GM19099 (cell line): ENCODE measurements around the gene CDKN1A.

Source experiments
- POLR2A ChIP-seq: IDR thresholded peaks from 3 replicates; pipeline ENCODE4 v1.6.1; 2011; ENCODE audit warnings: low read depth; ENCODE audit not compliant: insufficient read length; ENCODE audit errors: extremely low read depth

Gene CDKN1A

GRCh38 chr6:36678488-36679042 is at the start of gene CDKN1A:
Gene CDKN1A (plus strand): TSS chr6:36678714. CDS start chr6:36684102, 5,388 bp downstream.
- TF ChIP-seq POLR2A, result peak; percentile 100

- TF ChIP-seq POLR2A, result no peak
Measured at GRCh38 chr6:36629784-36630183, 48.7 kb upstream of the CDKN1A start.

- TF ChIP-seq POLR2A, result no peak
Measured at GRCh38 chr6:36631326-36632011, 47.0 kb upstream of the CDKN1A start.

- TF ChIP-seq POLR2A, result no peak
Measured at GRCh38 chr6:36633370-36633769, 45.1 kb upstream of the CDKN1A start.

- no peak for TF ChIP-seq POLR2A
Measured at GRCh38 chr6:36633915-36634314, 44.6 kb upstream of the CDKN1A start.

- no peak for TF ChIP-seq POLR2A
Measured at GRCh38 chr6:36634317-36635108, 44.0 kb upstream of the CDKN1A start.

GRCh38 chr6:36636283-36636682 is 42.2 kb upstream of the CDKN1A start:
- no peak for TF ChIP-seq POLR2A

- TF ChIP-seq POLR2A, result no peak
Measured at GRCh38 chr6:36636687-36637418, 41.7 kb upstream of the CDKN1A start.

- no peak for TF ChIP-seq POLR2A
Measured at GRCh38 chr6:36638579-36638978, 39.9 kb upstream of the CDKN1A start.

- no peak for TF ChIP-seq POLR2A
Measured at GRCh38 chr6:36639171-36639808, 39.2 kb upstream of the CDKN1A start.

- TF ChIP-seq POLR2A, result no peak
Measured at GRCh38 chr6:36641543-36641942, 37.0 kb upstream of the CDKN1A start.

- no peak for TF ChIP-seq POLR2A
Measured at GRCh38 chr6:36642913-36643817, 35.3 kb upstream of the CDKN1A start.

- no peak for TF ChIP-seq POLR2A
Measured at GRCh38 chr6:36643977-36644376, 34.5 kb upstream of the CDKN1A start.

GRCh38 chr6:36649086-36649485 is 29.4 kb upstream of the CDKN1A start:
- TF ChIP-seq POLR2A, result no peak
